Measurements from ENCODE around the gene SSBP4.

DNA sequence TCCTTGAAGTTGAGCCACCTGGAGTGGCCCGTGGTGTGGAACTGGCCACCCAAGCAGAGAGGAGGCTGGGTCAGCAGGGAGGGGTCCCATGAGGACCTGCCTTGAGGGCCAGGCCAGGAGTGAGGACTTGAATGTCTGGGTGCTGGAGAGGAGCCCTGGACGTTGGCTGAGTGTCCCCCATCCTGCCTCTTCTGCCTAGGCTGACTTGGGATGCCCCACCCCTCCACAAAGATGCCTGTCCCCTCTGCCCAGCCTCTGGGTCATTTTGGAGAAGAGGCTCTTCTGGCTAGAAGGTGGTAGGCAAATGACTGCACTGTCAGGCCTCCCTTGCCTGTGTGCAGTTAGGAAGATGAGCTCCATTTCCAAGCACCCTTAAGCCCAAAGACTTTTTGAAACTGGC is 1.7 kb downstream of the SSBP4 start:
- TF ChIP-seq JUNB (IDR thresholded peaks at IDR 0.05; ENCODE audit: unreplicated experiment) (no peak), EZH2 (IDR thresholded peaks at IDR 0.05; ENCODE audit: low read depth, unreplicated experiment) (no peak), CREB1 (CRISPR knock-in tag; IDR thresholded peaks at IDR 0.05; ENCODE audit: low read depth) (no peak)
- TF ChIP-seq, protein P1, sequence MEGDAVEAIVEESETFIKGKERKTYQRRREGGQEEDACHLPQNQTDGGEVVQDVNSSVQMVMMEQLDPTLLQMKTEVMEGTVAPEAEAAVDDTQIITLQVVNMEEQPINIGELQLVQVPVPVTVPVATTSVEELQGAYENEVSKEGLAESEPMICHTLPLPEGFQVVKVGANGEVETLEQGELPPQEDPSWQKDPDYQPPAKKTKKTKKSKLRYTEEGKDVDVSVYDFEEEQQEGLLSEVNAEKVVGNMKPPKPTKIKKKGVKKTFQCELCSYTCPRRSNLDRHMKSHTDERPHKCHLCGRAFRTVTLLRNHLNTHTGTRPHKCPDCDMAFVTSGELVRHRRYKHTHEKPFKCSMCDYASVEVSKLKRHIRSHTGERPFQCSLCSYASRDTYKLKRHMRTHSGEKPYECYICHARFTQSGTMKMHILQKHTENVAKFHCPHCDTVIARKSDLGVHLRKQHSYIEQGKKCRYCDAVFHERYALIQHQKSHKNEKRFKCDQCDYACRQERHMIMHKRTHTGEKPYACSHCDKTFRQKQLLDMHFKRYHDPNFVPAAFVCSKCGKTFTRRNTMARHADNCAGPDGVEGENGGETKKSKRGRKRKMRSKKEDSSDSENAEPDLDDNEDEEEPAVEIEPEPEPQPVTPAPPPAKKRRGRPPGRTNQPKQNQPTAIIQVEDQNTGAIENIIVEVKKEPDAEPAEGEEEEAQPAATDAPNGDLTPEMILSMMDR (conservative IDR thresholded peaks at IDR 0.05; ENCODE audit: low read depth in 2 of 2), result no peak
